Measurements from ENCODE around the gene PSME3. TPM values are rescaled to one million over a fixed set of nuclear protein-coding genes. Genes with fewer than 3 reads are reported as not detected.

The PSME3 gene
- polyA plus RNA-seq, 1 donor from 2014 or later: 56.6 TPM

DNA sequence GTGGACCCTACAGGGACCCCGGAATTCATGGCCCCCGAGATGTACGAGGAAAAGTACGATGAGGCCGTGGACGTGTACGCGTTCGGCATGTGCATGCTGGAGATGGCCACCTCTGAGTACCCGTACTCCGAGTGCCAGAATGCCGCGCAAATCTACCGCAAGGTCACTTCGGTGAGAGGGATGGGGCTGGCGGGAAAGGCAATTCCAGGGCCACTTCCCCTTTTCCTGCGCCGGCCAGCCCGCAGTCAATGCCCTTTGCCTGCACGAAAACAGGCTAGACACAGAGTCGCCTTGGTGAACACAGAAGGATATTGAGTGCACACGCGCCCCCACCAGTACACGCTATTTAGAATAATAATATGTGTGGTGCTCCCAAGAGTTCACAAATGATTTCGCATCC is 48.8 kb upstream of the PSME3 start:
- Histone ChIP-seq H2AFZ (ENCODE audit: low read depth, low read length) (no peak overlapping the region), H3K9me2 (ENCODE audit: insufficient read depth, low read length) (no peaks in the 10 kb centered on the region), H3K9ac (ENCODE audit: low read length) (no peak overlapping the region), H4K20me1 (ENCODE audit: insufficient read depth) (no peaks in the 10 kb centered on the region), H3K4me2 (ENCODE audit: low read length) (no peak overlapping the region), H3F3A (ENCODE audit: insufficient read depth, low read length, poor library complexity, severe bottlenecking) (no peaks in the 10 kb centered on the region), H3K9me3 (ENCODE audit: low read length) (no peaks in the 10 kb centered on the region), H3K36me3 (ENCODE audit: insufficient read depth, low read length) (no peaks in the 10 kb centered on the region), H3K27me3 (ENCODE audit: insufficient read depth, low read depth, low read length) (peaks cover 37% of the 10 kb centered on the region), H3K79me2 (replicated peaks; ENCODE audit: insufficient read depth, low read length) (no peaks in the 10 kb centered on the region), H3K27ac (ENCODE audit: low read length) (no peak overlapping the region), H3K4me3 (ENCODE audit: low read length) (no peak overlapping the region)
- TF ChIP-seq SMC3 (conservative IDR thresholded peaks at IDR 0.05; ENCODE audit: poor library complexity) (no peak), EP300 (conservative IDR thresholded peaks at IDR 0.05; ENCODE audit: poor library complexity, severe bottlenecking) (no peak), CTCF (IDR thresholded peaks at IDR 0.05; ENCODE audit: poor library complexity, severe bottlenecking) (no peak), MXI1 (conservative IDR thresholded peaks at IDR 0.05; ENCODE audit: poor library complexity, severe bottlenecking) (no peak), POLR2AphosphoS5 (IDR thresholded peaks at IDR 0.05) (no peak), TAF1 (IDR thresholded peaks at IDR 0.05; ENCODE audit: low read depth) (no peak), REST (IDR thresholded peaks at IDR 0.05; ENCODE audit: borderline replicate concordance) (no peak), RAD21 (conservative IDR thresholded peaks at IDR 0.05) (no peak), EZH2 (IDR thresholded peaks at IDR 0.05; ENCODE audit: borderline replicate concordance, insufficient read depth, low read length, poor library complexity, severe bottlenecking) (no peak)

- no peak overlapping the region for H3K4me3 ChIP-seq (ENCODE audit: low read length)
- no peaks in the 10 kb centered on the region for H4K20me1 ChIP-seq (ENCODE audit: insufficient read depth)
These were observed 48.2 kb upstream of the PSME3 start for GRCh38 chr17:42784811-42785592.

More at GRCh38 chr17:42784811-42785592, 48.2 kb upstream of the PSME3 start:
- H3F3A ChIP-seq (ENCODE audit: insufficient read depth, low read length, poor library complexity, severe bottlenecking): no peaks in the 10 kb centered on the region
- TF ChIP-seq SMC3 (conservative IDR thresholded peaks at IDR 0.05; ENCODE audit: poor library complexity): no peak
- TF ChIP-seq MXI1 (conservative IDR thresholded peaks at IDR 0.05; ENCODE audit: poor library complexity, severe bottlenecking): no peak
- TF ChIP-seq REST (IDR thresholded peaks at IDR 0.05; ENCODE audit: borderline replicate concordance): no peak
- no peak for TF ChIP-seq EP300 (conservative IDR thresholded peaks at IDR 0.05; ENCODE audit: poor library complexity, severe bottlenecking)
- TF ChIP-seq TAF1 (IDR thresholded peaks at IDR 0.05; ENCODE audit: low read depth): no peak
- TF ChIP-seq EZH2 (IDR thresholded peaks at IDR 0.05; ENCODE audit: borderline replicate concordance, insufficient read depth, low read length, poor library complexity, severe bottlenecking): no peak
- TF ChIP-seq RAD21 (conservative IDR thresholded peaks at IDR 0.05): no peak
- no peak for TF ChIP-seq CTCF (IDR thresholded peaks at IDR 0.05; ENCODE audit: poor library complexity, severe bottlenecking)
- no peak for TF ChIP-seq POLR2AphosphoS5 (IDR thresholded peaks at IDR 0.05)
- no peaks in the 10 kb centered on the region for H3K36me3 ChIP-seq (ENCODE audit: insufficient read depth, low read length)
- no peaks in the 10 kb centered on the region for H3K9me2 ChIP-seq (ENCODE audit: insufficient read depth, low read length)
- H2AFZ ChIP-seq (ENCODE audit: low read depth, low read length): no peak overlapping the region
- H3K9ac ChIP-seq (ENCODE audit: low read length): no peak overlapping the region
- no peaks in the 10 kb centered on the region for H3K9me3 ChIP-seq (ENCODE audit: low read length)
- H3K27ac ChIP-seq (ENCODE audit: low read length): no peak overlapping the region
- no peaks in the 10 kb centered on the region for H3K79me2 ChIP-seq (replicated peaks; ENCODE audit: insufficient read depth, low read length)
- H3K4me2 ChIP-seq (ENCODE audit: low read length): no peak overlapping the region
- peaks cover 34% of the 10 kb centered on the region for H3K27me3 ChIP-seq (ENCODE audit: insufficient read depth, low read depth, low read length)

Data from neural cell (in vitro differentiated cells).